ENCODE measurements around the gene MED1. TPM values are rescaled to one million over a fixed set of nuclear protein-coding genes. Genes with fewer than 3 reads are reported as not detected.

The MED1 gene
- total RNA-seq, 1 experiment from 2014 or later: 50.4 TPM

DNA sequence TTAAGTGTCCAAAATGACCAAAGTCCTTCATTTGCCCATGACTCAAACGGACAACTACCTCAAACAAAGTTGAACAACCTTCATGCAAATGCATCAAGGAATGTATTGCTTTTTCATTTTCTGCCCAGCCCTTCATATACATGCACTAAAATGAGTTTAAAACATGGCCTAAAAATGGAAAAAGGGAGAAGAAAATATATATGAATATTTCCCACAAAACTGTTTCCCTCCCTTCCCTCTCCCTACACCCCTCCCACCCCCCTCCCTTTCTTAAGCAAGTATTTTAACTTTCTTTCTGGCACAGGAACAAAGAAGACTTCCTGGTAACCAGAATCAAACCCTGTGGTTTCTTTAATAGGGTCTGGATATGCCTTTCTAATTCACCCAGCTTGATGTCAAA is 44.1 kb downstream of the MED1 start (continued):
- TF ChIP-seq ZNF416 (CRISPR knock-in tag; IDR thresholded peaks at IDR 0.05) (no peak), CREM (CRISPR knock-in tag; IDR thresholded peaks at IDR 0.05) (no peak)
- TF ChIP-seq, protein P1, sequence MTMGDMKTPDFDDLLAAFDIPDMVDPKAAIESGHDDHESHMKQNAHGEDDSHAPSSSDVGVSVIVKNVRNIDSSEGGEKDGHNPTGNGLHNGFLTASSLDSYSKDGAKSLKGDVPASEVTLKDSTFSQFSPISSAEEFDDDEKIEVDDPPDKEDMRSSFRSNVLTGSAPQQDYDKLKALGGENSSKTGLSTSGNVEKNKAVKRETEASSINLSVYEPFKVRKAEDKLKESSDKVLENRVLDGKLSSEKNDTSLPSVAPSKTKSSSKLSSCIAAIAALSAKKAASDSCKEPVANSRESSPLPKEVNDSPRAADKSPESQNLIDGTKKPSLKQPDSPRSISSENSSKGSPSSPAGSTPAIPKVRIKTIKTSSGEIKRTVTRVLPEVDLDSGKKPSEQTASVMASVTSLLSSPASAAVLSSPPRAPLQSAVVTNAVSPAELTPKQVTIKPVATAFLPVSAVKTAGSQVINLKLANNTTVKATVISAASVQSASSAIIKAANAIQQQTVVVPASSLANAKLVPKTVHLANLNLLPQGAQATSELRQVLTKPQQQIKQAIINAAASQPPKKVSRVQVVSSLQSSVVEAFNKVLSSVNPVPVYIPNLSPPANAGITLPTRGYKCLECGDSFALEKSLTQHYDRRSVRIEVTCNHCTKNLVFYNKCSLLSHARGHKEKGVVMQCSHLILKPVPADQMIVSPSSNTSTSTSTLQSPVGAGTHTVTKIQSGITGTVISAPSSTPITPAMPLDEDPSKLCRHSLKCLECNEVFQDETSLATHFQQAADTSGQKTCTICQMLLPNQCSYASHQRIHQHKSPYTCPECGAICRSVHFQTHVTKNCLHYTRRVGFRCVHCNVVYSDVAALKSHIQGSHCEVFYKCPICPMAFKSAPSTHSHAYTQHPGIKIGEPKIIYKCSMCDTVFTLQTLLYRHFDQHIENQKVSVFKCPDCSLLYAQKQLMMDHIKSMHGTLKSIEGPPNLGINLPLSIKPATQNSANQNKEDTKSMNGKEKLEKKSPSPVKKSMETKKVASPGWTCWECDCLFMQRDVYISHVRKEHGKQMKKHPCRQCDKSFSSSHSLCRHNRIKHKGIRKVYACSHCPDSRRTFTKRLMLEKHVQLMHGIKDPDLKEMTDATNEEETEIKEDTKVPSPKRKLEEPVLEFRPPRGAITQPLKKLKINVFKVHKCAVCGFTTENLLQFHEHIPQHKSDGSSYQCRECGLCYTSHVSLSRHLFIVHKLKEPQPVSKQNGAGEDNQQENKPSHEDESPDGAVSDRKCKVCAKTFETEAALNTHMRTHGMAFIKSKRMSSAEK (CRISPR knock-in tag; IDR thresholded peaks at IDR 0.05; ENCODE audit: borderline replicate concordance): no peak
- TF ChIP-seq, protein P2, sequence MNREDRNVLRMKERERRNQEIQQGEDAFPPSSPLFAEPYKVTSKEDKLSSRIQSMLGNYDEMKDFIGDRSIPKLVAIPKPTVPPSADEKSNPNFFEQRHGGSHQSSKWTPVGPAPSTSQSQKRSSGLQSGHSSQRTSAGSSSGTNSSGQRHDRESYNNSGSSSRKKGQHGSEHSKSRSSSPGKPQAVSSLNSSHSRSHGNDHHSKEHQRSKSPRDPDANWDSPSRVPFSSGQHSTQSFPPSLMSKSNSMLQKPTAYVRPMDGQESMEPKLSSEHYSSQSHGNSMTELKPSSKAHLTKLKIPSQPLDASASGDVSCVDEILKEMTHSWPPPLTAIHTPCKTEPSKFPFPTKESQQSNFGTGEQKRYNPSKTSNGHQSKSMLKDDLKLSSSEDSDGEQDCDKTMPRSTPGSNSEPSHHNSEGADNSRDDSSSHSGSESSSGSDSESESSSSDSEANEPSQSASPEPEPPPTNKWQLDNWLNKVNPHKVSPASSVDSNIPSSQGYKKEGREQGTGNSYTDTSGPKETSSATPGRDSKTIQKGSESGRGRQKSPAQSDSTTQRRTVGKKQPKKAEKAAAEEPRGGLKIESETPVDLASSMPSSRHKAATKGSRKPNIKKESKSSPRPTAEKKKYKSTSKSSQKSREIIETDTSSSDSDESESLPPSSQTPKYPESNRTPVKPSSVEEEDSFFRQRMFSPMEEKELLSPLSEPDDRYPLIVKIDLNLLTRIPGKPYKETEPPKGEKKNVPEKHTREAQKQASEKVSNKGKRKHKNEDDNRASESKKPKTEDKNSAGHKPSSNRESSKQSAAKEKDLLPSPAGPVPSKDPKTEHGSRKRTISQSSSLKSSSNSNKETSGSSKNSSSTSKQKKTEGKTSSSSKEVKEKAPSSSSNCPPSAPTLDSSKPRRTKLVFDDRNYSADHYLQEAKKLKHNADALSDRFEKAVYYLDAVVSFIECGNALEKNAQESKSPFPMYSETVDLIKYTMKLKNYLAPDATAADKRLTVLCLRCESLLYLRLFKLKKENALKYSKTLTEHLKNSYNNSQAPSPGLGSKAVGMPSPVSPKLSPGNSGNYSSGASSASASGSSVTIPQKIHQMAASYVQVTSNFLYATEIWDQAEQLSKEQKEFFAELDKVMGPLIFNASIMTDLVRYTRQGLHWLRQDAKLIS (CRISPR knock-in tag; IDR thresholded peaks at IDR 0.05; ENCODE audit: borderline replicate concordance): no peak

DNA sequence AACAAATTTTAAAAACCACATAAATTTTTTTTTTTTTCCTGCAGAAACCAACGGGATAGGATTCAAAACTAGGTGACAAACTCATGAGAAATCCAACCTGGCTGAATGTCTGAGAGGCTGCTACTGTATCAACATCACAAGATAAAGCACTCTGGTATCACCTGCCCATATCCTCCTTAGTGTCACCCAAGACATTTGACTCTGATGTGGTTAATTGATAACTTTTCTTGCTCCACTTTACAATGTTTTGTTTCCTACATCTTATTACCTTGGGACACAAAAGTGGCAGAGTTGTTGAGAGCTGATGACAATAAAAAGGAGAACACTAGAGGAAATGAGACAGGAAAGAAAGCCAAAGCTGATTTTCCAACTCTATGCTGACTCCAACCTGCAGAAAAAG is 45.6 kb downstream of the MED1 start:
- ChIA-PET POLR2A (no interaction called here), CTCF (no interaction called here)
- DNase-seq (ENCODE audit: low spot score) (no peak), ATAC-seq (no peak)
- Mint-ChIP-seq H3K4me3 (no peak overlapping the region), H3K27me3 (ENCODE audit: low read depth) (peaks cover 2% of the 10 kb centered on the region), H3K9me3 (no peaks in the 10 kb centered on the region), H3K27ac (no peak overlapping the region), H3K36me3 (peaks cover 29% of the 10 kb centered on the region), H3K4me1 (peaks cover 2% of the 10 kb centered on the region)
- TF ChIP-seq ZNF671 (CRISPR knock-in tag; IDR thresholded peaks at IDR 0.05): no peak
- TF ChIP-seq, protein P3, sequence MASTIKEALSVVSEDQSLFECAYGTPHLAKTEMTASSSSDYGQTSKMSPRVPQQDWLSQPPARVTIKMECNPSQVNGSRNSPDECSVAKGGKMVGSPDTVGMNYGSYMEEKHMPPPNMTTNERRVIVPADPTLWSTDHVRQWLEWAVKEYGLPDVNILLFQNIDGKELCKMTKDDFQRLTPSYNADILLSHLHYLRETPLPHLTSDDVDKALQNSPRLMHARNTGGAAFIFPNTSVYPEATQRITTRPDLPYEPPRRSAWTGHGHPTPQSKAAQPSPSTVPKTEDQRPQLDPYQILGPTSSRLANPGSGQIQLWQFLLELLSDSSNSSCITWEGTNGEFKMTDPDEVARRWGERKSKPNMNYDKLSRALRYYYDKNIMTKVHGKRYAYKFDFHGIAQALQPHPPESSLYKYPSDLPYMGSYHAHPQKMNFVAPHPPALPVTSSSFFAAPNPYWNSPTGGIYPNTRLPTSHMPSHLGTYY (CRISPR knock-in tag; IDR thresholded peaks at IDR 0.05): no peak
- TF ChIP-seq GABPB1 (CRISPR knock-in tag; IDR thresholded peaks at IDR 0.05): no peak
- no peak for TF ChIP-seq TCF7 (CRISPR knock-in tag; IDR thresholded peaks at IDR 0.05; ENCODE audit: low read depth)
- TF ChIP-seq NR1H2 (CRISPR knock-in tag; IDR thresholded peaks at IDR 0.05): no peak
- TF ChIP-seq FOXK1 (CRISPR knock-in tag; IDR thresholded peaks at IDR 0.05): no peak
- no peak for TF ChIP-seq RORB (CRISPR knock-in tag; IDR thresholded peaks at IDR 0.05)
- TF ChIP-seq, protein P4, sequence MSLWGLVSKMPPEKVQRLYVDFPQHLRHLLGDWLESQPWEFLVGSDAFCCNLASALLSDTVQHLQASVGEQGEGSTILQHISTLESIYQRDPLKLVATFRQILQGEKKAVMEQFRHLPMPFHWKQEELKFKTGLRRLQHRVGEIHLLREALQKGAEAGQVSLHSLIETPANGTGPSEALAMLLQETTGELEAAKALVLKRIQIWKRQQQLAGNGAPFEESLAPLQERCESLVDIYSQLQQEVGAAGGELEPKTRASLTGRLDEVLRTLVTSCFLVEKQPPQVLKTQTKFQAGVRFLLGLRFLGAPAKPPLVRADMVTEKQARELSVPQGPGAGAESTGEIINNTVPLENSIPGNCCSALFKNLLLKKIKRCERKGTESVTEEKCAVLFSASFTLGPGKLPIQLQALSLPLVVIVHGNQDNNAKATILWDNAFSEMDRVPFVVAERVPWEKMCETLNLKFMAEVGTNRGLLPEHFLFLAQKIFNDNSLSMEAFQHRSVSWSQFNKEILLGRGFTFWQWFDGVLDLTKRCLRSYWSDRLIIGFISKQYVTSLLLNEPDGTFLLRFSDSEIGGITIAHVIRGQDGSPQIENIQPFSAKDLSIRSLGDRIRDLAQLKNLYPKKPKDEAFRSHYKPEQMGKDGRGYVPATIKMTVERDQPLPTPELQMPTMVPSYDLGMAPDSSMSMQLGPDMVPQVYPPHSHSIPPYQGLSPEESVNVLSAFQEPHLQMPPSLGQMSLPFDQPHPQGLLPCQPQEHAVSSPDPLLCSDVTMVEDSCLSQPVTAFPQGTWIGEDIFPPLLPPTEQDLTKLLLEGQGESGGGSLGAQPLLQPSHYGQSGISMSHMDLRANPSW (CRISPR knock-in tag; conservative IDR thresholded peaks at IDR 0.05; ENCODE audit: low read depth): no peak
- no peak for TF ChIP-seq TEAD1 (CRISPR knock-in tag; IDR thresholded peaks at IDR 0.05)
- no peak for TF ChIP-seq ZNF121 (CRISPR knock-in tag; IDR thresholded peaks at IDR 0.05)
